C4-2B (cell line): Measurements from ENCODE around the gene ZNF134.

Source experiments
- ZFX ChIP-seq: fragments of 450-650 bp; IDR thresholded peaks from 2 replicates; pipeline ENCODE4 v1.6.1; 2017
- TF ChIP-seq, protein P1 (sequence below): fragments of 450-650 bp; conservative IDR thresholded peaks from 2 replicates; pipeline ENCODE4 v1.5.1; 2017; ENCODE audit warnings: mild to moderate bottlenecking

DNA sequence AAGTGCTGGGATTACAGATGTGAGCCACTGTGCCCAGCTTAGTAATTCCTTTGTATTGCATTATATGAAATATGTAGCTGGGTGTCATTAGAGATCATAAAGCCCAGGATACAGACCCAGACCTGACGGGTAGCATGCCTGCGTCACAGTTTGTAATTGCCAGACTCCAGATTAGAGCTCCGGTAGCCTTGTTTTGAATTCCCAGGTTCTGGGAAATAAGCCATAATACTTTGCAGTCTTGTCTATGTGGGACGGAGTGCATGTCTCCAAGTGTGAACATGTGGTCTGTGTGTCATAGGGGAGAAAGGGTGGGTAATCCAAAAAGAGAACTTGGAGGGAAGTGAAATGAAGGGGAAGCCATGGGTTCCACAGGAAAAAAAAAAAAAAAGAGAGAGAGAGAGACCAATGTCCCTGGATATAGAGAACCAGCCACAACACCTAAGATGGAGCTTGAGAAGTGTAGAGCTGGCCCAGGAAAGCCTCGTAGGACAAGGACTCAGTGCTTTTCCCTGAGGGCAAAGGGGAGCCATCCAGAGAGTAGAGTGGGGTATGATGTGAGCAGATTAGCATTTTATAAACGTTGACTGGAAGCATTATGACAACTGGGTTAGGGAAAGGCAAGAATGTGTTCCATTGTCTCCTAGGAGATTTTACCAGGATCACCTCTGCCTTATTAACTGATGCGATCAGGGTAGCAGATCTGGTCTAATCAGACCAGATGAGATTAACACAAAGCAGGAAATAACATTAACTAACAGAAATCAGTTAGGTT is 57.3 kb downstream of the ZNF134 start:
- TF ChIP-seq, protein P1, sequence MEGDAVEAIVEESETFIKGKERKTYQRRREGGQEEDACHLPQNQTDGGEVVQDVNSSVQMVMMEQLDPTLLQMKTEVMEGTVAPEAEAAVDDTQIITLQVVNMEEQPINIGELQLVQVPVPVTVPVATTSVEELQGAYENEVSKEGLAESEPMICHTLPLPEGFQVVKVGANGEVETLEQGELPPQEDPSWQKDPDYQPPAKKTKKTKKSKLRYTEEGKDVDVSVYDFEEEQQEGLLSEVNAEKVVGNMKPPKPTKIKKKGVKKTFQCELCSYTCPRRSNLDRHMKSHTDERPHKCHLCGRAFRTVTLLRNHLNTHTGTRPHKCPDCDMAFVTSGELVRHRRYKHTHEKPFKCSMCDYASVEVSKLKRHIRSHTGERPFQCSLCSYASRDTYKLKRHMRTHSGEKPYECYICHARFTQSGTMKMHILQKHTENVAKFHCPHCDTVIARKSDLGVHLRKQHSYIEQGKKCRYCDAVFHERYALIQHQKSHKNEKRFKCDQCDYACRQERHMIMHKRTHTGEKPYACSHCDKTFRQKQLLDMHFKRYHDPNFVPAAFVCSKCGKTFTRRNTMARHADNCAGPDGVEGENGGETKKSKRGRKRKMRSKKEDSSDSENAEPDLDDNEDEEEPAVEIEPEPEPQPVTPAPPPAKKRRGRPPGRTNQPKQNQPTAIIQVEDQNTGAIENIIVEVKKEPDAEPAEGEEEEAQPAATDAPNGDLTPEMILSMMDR = no peak
- no peak for TF ChIP-seq ZFX
